Gastroesophageal sphincter (tissue), 3 donors: ENCODE data around the gene TIMM22.

Source experiments
- CTCF ChIP-seq, 4 experiments: fragments of 200-600 bp in 2 of 4; fragments of 450-650 bp in 2 of 4; sonication (generic) in 1 of 4; IDR thresholded peaks; one replicate each; pipeline ENCODE4 v1.5.1; 2017 to 2019; ENCODE audit warnings: antibody characterized with exemption in 4 of 4, mild to moderate bottlenecking in 2 of 4, moderate library complexity in 2 of 4
- EP300 ChIP-seq: sonication (generic); formaldehyde crosslinking; IDR thresholded peaks from one replicate; pipeline ENCODE4 v1.6.1; 2017; ENCODE audit warnings: antibody characterized with exemption, mild to moderate bottlenecking
- POLR2A ChIP-seq, 2 donors: fragments of 450-650 bp; IDR thresholded peaks; one replicate each; pipeline ENCODE4 v1.6.1; 2017; ENCODE audit warnings: antibody characterized with exemption in 2 of 2, mild to moderate bottlenecking in 2 of 2, moderate library complexity in 1 of 2
- POLR2AphosphoS5 ChIP-seq: sonication (generic); formaldehyde crosslinking; IDR thresholded peaks from one replicate; pipeline ENCODE4 v1.6.1; 2017; ENCODE audit warnings: antibody characterized with exemption

- no peak for TF ChIP-seq POLR2AphosphoS5
- TF ChIP-seq CTCF (IDR thresholded peaks at IDR 0.05), result no peak
- TF ChIP-seq EP300, result no peak
- TF ChIP-seq POLR2A (IDR thresholded peaks at IDR 0.05), result no peak
These were observed 6.7 kb downstream of the TIMM22 start for GRCh38 chr17:1003633-1003971.
